OCI-M2 (cell line): Measurements from ENCODE around the gene PRPF38A.

ENCODE experiments used
- DNase-seq: peaks from one replicate; lab custom pipeline; 2025; ENCODE audit not compliant: unreplicated experiment; lab: John Stamatoyannopoulos, UW

Gene PRPF38A

GRCh38 chr1:52460694-52461093, 56.3 kb downstream of the PRPF38A start:
- DNase-seq: no peak

DNA sequence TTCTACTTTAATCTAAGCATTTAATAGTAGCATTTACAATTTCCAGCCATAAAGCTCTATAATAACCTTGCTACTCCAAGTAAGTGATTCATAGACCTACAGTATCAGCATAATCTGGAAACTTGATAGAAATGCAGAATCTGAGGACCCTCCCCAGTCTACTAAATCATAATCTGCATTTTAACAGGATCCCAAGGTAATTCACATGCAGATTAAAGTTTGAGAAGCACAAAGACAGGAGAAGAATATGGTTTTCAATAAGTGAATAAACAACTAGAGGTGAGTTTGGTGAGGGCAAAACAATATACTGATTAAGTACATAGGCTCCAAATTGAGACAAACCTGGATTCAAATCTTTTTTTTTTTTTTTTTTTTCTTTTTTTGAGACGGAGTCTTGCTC, 57.4 kb downstream of the PRPF38A start:
- DNase-seq: no peak

DNA sequence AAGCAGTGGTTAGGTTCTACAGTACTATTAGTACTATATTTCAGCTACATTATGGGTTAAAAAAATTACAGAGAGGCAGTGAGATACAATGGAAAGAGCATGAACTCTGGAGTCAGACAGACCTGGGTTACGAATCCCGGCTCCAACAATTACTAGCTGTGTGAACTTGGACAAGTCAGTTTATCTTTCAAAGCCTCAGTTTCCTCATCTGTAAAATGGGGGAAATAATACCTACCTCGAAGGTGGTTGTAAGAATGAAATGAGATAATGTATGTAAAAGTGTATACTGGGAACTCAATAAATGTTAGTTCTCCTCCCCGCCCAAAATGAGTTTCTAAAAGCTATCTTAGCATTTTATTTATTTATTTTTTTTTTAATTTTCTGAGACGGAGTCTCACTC, 59.5 kb downstream of the PRPF38A start:
- DNase-seq: no peak

DNA sequence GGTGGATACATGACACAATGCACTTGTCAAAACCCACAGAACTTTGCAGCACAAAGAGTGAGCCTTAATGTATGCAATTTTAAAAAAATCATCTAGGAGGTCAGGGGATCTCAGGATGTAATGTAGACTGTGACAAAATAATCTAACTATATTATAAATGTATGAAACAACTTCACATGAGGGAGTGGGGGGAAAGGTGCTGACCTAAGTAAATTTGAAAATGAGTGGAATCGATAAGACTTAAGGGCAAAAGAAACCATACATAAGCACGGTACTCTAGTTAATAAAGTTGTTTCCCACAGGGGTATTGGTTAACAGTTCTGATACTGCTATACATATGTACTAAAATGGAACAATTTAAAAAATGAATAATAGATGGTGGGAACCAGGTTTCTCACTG, 64.7 kb downstream of the PRPF38A start:
- no peak for DNase-seq
